ENCODE results near the gene MRPL24. TPM values are rescaled to one million over a fixed set of nuclear protein-coding genes. Genes with fewer than 3 reads are reported as not detected.

The MRPL24 gene
- total and polyA plus RNA-seq, 10 donors, result 15.2 to 83.5 (median 41.0) TPM

- Histone ChIP-seq H3K36me3 (peaks cover 0 to 53% (median 4%) of the 10 kb centered on the region in 6 donors), H3K4me1 (peaks cover 29 to 90% (median 70%) of the 10 kb centered on the region in 6 donors), H3K27ac (no peak overlapping the region), H3K4me3 (no peak overlapping the region), H3K27me3 (replicated peaks in 1 of 7) (no peaks in the 10 kb centered on the region), H3K9me3 (no peaks in the 10 kb centered on the region)
- intact Hi-C loops (cut with DNase I; ENCODE audit: low total_unique reads), result no loop called here
- 86 to 96% (median 92%) methylated on average over 3 of the region's 3 CpGs for WGBS, 5 donors
- no peak for DNase-seq
- no peak for TF ChIP-seq CTCF (IDR thresholded peaks at IDR 0.05 in 8 of 11, conservative IDR thresholded peaks at IDR 0.05 in 3 of 11)
- no peak for TF ChIP-seq POLR2AphosphoS5 (IDR thresholded peaks at IDR 0.05)
- no peak for TF ChIP-seq POLR2A (IDR thresholded peaks at IDR 0.05)
These were observed 31.3 kb upstream of the MRPL24 start for GRCh38 chr1:156772222-156772621.

- no peak for DNase-seq
- Histone ChIP-seq H3K27ac (peak overlapping the region in 5 of 8 donors; percentile 90 to 97 (median 96)), H3K9me3 (no peaks in the 10 kb centered on the region), H3K4me3 (peak overlapping the region; percentile 58 to 96 (median 78)), H3K27me3 (replicated peaks in 1 of 7) (no peaks in the 10 kb centered on the region), H3K36me3 (peaks cover 0 to 38% (median 4%) of the 10 kb centered on the region in 6 donors), H3K4me1 (peaks cover 33 to 74% (median 64%) of the 10 kb centered on the region in 6 donors)
- intact Hi-C loops (cut with DNase I; ENCODE audit: low total_unique reads), result no loop called here
- WGBS, 5 donors, result 31 to 47% (median 41%) methylated on average over 8 of the region's 8 CpGs
- TF ChIP-seq CTCF (IDR thresholded peaks at IDR 0.05 in 8 of 11, conservative IDR thresholded peaks at IDR 0.05 in 3 of 11) (no peak), POLR2AphosphoS5 (IDR thresholded peaks at IDR 0.05) (no peak), POLR2A (IDR thresholded peaks at IDR 0.05) (no peak)
These were observed 27.9 kb upstream of the MRPL24 start for GRCh38 chr1:156768610-156769295.

- TF ChIP-seq CTCF (IDR thresholded peaks at IDR 0.05 in 8 of 11, conservative IDR thresholded peaks at IDR 0.05 in 3 of 11) (no peak), POLR2A (IDR thresholded peaks at IDR 0.05) (no peak), POLR2AphosphoS5 (IDR thresholded peaks at IDR 0.05) (no peak)
- Histone ChIP-seq H3K36me3 (peaks cover 0 to 31% (median 4%) of the 10 kb centered on the region in 6 donors), H3K4me1 (peaks cover 33 to 66% (median 58%) of the 10 kb centered on the region in 6 donors), H3K27me3 (replicated peaks in 1 of 7) (no peaks in the 10 kb centered on the region), H3K27ac (peak overlapping the region; percentile 76 to 97 (median 94)), H3K4me3 (peak overlapping the region; percentile 58 to 96 (median 78)), H3K9me3 (no peaks in the 10 kb centered on the region)
- peak; percentile 90 for DNase-seq
- 0 to 2% (median 1%) methylated on average over 13 to 31 of the region's 31 CpGs for WGBS, 5 donors
- intact Hi-C loops (cut with DNase I; ENCODE audit: low total_unique reads), result no loop called here
These were observed 27.2 kb upstream of the MRPL24 start for GRCh38 chr1:156767879-156768604.

Measured in spleen (tissue), 11 donors.